Nephron progenitor cell (in vitro differentiated cells): Measurements from ENCODE around the gene CYB5B.
A peak's percentile ranks its signal among the peaks of the same experiment; 100 is the strongest.

Source experiments
- DNase-seq: peaks from one replicate; pipeline ENCODE4 v3.0.0; 2021
- H3K27ac Mint-ChIP-seq: 2 replicates; pipeline ENCODE4 v1.8.0; 2021; ENCODE audit warnings: mild to moderate bottlenecking, moderate library complexity, mixed read lengths
- H3K27me3 Mint-ChIP-seq: 2 replicates; pipeline ENCODE4 v1.8.0; 2021; ENCODE audit warnings: mild to moderate bottlenecking, low read depth, mixed read lengths; ENCODE audit not compliant: poor library complexity
- H3K36me3 Mint-ChIP-seq: 2 replicates; pipeline ENCODE4 v1.8.0; 2021; ENCODE audit warnings: low read depth, mixed read lengths
- H3K4me1 Mint-ChIP-seq: 2 replicates; pipeline ENCODE4 v1.8.0; 2021; ENCODE audit warnings: mixed read lengths
- H3K4me3 Mint-ChIP-seq: 2 replicates; pipeline ENCODE4 v1.8.0; 2021; ENCODE audit warnings: mild to moderate bottlenecking, moderate library complexity, mixed read lengths
- H3K9me3 Mint-ChIP-seq: 2 replicates; pipeline ENCODE4 v1.8.0; 2021; ENCODE audit warnings: mild to moderate bottlenecking, moderate library complexity, mixed read lengths
- TF ChIP-seq, protein P1 (sequence below): fragments of 200-600 bp; sonication (generic); IDR thresholded peaks from 2 replicates; pipeline ENCODE4 v1.5.0; 2021; ENCODE audit warnings: antibody characterized with exemption

The CYB5B gene

DNA sequence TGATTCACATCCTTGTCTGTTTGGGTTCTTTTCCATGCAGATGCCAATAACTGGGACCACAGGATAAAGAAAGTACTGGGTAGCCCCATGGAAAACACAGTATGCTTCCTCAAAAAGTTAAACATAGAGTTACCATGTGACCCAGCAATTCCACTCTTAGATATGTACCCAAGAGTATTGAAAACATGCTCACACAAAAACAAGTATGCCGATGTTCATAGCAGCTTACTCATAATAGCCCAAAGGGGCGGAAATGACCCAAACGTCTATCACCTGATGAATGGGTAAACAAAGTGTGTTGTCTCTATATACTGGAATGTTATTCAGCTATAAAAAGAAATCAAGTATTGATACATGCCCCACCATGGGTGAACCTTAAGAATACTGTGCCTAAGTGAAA lies 55.4 kb downstream of the CYB5B start:
- Mint-ChIP-seq H3K36me3 (peaks cover 7% of the 10 kb centered on the region), H3K27ac (no peak overlapping the region), H3K4me3 (no peak overlapping the region), H3K9me3 (no peaks in the 10 kb centered on the region), H3K4me1 (peaks cover 41% of the 10 kb centered on the region), H3K27me3 (peaks cover 5% of the 10 kb centered on the region)
- TF ChIP-seq, protein P1, sequence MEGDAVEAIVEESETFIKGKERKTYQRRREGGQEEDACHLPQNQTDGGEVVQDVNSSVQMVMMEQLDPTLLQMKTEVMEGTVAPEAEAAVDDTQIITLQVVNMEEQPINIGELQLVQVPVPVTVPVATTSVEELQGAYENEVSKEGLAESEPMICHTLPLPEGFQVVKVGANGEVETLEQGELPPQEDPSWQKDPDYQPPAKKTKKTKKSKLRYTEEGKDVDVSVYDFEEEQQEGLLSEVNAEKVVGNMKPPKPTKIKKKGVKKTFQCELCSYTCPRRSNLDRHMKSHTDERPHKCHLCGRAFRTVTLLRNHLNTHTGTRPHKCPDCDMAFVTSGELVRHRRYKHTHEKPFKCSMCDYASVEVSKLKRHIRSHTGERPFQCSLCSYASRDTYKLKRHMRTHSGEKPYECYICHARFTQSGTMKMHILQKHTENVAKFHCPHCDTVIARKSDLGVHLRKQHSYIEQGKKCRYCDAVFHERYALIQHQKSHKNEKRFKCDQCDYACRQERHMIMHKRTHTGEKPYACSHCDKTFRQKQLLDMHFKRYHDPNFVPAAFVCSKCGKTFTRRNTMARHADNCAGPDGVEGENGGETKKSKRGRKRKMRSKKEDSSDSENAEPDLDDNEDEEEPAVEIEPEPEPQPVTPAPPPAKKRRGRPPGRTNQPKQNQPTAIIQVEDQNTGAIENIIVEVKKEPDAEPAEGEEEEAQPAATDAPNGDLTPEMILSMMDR, result no peak
- no peak for DNase-seq

DNA sequence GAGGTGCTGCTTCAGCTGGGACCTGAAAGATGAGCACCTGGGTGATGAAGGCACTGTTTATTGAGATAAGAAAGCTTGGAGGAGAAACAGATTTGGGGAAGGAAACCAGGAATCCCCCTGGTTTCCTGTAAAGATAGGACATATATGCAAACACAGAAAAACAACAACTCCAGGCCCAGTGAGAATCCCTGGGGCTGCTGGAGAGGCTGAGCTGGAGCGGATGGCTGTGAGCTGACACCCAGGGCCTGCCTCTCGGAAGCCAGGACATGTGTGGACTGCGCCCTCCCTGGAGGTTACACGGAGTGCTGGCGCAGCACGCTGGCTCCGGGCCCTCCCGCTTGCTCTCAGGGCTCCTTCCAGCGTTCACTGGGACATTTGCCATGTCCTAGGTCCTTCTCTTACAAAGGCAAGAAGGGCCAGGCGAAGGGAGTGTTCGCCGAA lies 57.5 kb downstream of the CYB5B start:
- no peak overlapping the region for H3K27ac Mint-ChIP-seq
- H3K27me3 Mint-ChIP-seq, result peaks cover 8% of the 10 kb centered on the region
- H3K4me3 Mint-ChIP-seq, result no peak overlapping the region
- TF ChIP-seq, protein P1, result no peak
- H3K36me3 Mint-ChIP-seq, result peaks cover 7% of the 10 kb centered on the region
- no peak for DNase-seq
- peaks cover 38% of the 10 kb centered on the region for H3K4me1 Mint-ChIP-seq
- H3K9me3 Mint-ChIP-seq, result no peaks in the 10 kb centered on the region

DNA sequence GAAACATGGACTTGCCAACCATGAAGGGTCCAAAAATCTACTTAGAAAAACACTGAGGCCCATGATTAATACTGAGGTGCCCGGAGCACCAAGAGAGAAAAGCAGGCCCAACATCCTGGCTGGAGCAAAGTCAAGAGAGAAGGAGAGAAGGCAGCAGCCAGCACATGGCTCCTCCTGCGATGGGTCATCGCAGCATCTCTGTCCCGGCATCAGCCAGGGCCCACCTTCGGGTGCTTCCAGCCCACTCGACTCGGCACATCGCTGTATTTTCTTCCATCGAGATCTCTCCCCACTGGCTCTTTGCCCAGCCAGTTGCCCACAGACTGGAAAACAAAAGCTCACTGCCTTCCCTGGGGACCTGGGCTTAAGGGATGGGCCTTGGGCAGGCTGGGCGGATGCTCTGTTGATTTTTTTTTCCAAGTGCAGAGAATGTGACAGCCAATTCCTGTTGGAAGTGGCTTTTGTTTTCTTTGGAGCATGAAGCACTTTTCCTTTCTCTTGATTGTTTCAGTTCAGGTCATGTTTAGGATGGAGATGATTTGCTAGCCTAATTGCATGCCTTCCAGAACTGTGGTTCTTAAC lies 58.1 kb downstream of the CYB5B start:
- peaks cover 7% of the 10 kb centered on the region for H3K36me3 Mint-ChIP-seq
- peaks cover 8% of the 10 kb centered on the region for H3K27me3 Mint-ChIP-seq
- no peaks in the 10 kb centered on the region for H3K9me3 Mint-ChIP-seq
- TF ChIP-seq, protein P1, result no peak
- DNase-seq, result no peak
- no peak overlapping the region for H3K4me3 Mint-ChIP-seq
- peak overlapping the region; percentile 78 for H3K27ac Mint-ChIP-seq
- peaks cover 32% of the 10 kb centered on the region for H3K4me1 Mint-ChIP-seq

DNA sequence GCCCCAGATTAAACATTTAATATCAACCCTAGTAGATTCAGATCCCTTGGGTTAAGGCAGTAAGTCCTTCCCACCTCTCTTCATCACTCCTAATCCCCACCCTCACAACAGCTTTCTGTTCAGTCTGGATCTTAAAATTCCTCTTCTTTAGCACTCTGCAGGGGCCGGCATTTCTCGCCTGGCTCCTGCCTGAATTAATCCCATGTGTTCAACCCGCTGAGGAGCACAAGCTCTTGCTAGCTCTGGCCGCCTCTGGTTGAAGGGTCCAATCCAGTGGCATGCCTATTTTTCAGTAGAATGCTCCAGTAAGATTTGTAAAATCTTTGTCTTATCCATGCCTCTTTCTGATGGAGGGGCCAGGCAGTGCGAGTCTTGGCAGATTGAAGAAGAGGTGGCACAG lies 59.2 kb downstream of the CYB5B start:
- H3K4me1 Mint-ChIP-seq, result peaks cover 31% of the 10 kb centered on the region
- TF ChIP-seq, protein P1, result no peak
- peaks cover 8% of the 10 kb centered on the region for H3K27me3 Mint-ChIP-seq
- H3K9me3 Mint-ChIP-seq, result no peaks in the 10 kb centered on the region
- peaks cover 7% of the 10 kb centered on the region for H3K36me3 Mint-ChIP-seq
- peak overlapping the region; percentile 47 for H3K27ac Mint-ChIP-seq
- no peak overlapping the region for H3K4me3 Mint-ChIP-seq
- DNase-seq, result no peak

DNA sequence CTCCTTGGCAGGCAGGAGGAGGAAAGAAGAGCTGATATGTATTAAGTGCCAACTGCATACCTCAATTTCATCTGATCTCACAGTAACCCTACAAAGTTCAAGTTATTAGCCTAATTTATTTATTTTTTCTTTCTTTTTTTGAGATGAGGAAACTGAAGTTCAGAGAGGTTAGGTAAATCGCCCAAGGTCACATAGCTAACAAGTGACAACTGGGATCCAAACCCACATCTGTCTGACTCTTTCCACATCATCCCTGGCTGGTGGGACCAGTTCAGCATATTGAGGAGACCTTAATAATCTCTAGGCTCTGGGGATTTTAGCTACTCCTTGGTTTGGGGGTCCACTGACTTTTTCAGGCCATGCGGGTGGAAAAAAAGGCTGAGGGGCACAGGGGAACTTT lies 60.9 kb downstream of the CYB5B start:
- DNase-seq, result no peak
- H3K27me3 Mint-ChIP-seq, result peaks cover 8% of the 10 kb centered on the region
- H3K4me1 Mint-ChIP-seq, result peaks cover 31% of the 10 kb centered on the region
- no peak overlapping the region for H3K27ac Mint-ChIP-seq
- H3K9me3 Mint-ChIP-seq, result no peaks in the 10 kb centered on the region
- TF ChIP-seq, protein P1, result no peak
- no peak overlapping the region for H3K4me3 Mint-ChIP-seq
- H3K36me3 Mint-ChIP-seq, result no peaks in the 10 kb centered on the region

DNA sequence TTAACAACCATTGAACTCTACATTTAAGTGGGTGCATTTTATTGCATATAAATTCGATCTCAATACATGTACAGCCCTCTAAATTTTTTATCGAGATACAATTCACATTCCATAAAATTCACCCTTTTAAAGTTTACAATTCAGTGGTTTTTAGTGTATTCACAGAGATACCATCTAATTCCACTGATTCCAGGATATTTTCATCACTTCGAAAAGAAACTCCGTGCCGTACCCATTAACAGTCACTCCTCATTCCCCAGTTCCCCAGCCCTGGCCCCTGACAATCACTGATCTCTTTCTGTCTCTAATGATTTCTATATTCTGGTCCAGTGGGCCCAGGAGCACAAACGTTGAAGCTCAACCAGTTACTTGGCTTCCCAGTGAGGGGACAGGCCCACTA lies 61.4 kb downstream of the CYB5B start:
- TF ChIP-seq, protein P1, result no peak
- DNase-seq, result no peak
- no peaks in the 10 kb centered on the region for H3K36me3 Mint-ChIP-seq
- no peak overlapping the region for H3K27ac Mint-ChIP-seq
- no peak overlapping the region for H3K4me3 Mint-ChIP-seq
- no peaks in the 10 kb centered on the region for H3K9me3 Mint-ChIP-seq
- H3K27me3 Mint-ChIP-seq, result peaks cover 8% of the 10 kb centered on the region
- H3K4me1 Mint-ChIP-seq, result peaks cover 32% of the 10 kb centered on the region
